KMS-11 (cell line): ENCODE results near the gene WDR27.

Experiments
- H2AFZ ChIP-seq: fragments of 200-600 bp; sonication (generic); 2 replicates; pipeline ENCODE4 v1.6.1; 2016; ENCODE audit warnings: antibody characterized with exemption, mixed run types, low read depth
- H3K27ac ChIP-seq: fragments of 200-600 bp; sonication (generic); 2 replicates; pipeline ENCODE4 v1.6.1; 2016; ENCODE audit warnings: mild to moderate bottlenecking, mixed run types
- H3K27me3 ChIP-seq: fragments of 200-600 bp; sonication (generic); 2 replicates; pipeline ENCODE4 v1.6.1; 2017; ENCODE audit warnings: mild to moderate bottlenecking, low read depth, mixed run types, moderate library complexity; ENCODE audit not compliant: insufficient read depth
- H3K36me3 ChIP-seq: fragments of 200-600 bp; sonication (generic); 2 replicates; pipeline ENCODE4 v1.6.1; 2017; ENCODE audit warnings: mild to moderate bottlenecking, mixed run types; ENCODE audit not compliant: insufficient read depth
- H3K4me1 ChIP-seq: fragments of 200-600 bp; sonication (generic); 2 replicates; pipeline ENCODE4 v1.6.1; 2016; ENCODE audit warnings: mild to moderate bottlenecking, low read depth, mixed run types; ENCODE audit not compliant: poor library complexity, severe bottlenecking
- H3K4me2 ChIP-seq: fragments of 200-600 bp; sonication (generic); 2 replicates; pipeline ENCODE4 v1.7.0; 2016; ENCODE audit warnings: mild to moderate bottlenecking, mixed run types
- H3K4me3 ChIP-seq: fragments of 200-600 bp; sonication (generic); IDR thresholded peaks from 2 replicates; pipeline ENCODE4 v1.6.1; 2017; ENCODE audit warnings: low read depth, low read length, mixed read lengths; ENCODE audit not compliant: insufficient read depth
- H3K79me2 ChIP-seq: fragments of 200-600 bp; sonication (generic); 2 replicates; pipeline ENCODE4 v1.6.1; 2016; ENCODE audit warnings: low read depth, mixed run types; ENCODE audit not compliant: insufficient read depth
- H3K9ac ChIP-seq: fragments of 200-600 bp; sonication (generic); 2 replicates; pipeline ENCODE4 v1.6.1; 2016; ENCODE audit warnings: mild to moderate bottlenecking, mixed run types
- H4K20me1 ChIP-seq: fragments of 200-600 bp; sonication (generic); 2 replicates; pipeline ENCODE4 v1.6.1; 2016; ENCODE audit warnings: mild to moderate bottlenecking, mixed run types; ENCODE audit not compliant: insufficient read depth
- TF ChIP-seq, protein P1 (sequence below): fragments of 200-600 bp; sonication (generic); conservative IDR thresholded peaks from 2 replicates; pipeline ENCODE4 v1.6.1; 2017; ENCODE audit warnings: low read depth, mild to moderate bottlenecking, antibody characterized with exemption, low read length, moderate library complexity, mixed read lengths

The WDR27 gene

GRCh38 chr6:169664227-169664626, 37.6 kb downstream of the WDR27 start:
- Histone ChIP-seq H3K79me2 (no peaks in the 10 kb centered on the region), H3K9ac (no peak overlapping the region), H3K36me3 (no peaks in the 10 kb centered on the region; the same call in 1 of the 2 replicates), H3K4me3 (no peak overlapping the region), H3K27me3 (no peaks in the 10 kb centered on the region), H3K4me2 (no peak overlapping the region), H2AFZ (no peak overlapping the region), H3K27ac (no peak overlapping the region), H3K4me1 (no peaks in the 10 kb centered on the region), H4K20me1 (no peaks in the 10 kb centered on the region)
- TF ChIP-seq, protein P1, sequence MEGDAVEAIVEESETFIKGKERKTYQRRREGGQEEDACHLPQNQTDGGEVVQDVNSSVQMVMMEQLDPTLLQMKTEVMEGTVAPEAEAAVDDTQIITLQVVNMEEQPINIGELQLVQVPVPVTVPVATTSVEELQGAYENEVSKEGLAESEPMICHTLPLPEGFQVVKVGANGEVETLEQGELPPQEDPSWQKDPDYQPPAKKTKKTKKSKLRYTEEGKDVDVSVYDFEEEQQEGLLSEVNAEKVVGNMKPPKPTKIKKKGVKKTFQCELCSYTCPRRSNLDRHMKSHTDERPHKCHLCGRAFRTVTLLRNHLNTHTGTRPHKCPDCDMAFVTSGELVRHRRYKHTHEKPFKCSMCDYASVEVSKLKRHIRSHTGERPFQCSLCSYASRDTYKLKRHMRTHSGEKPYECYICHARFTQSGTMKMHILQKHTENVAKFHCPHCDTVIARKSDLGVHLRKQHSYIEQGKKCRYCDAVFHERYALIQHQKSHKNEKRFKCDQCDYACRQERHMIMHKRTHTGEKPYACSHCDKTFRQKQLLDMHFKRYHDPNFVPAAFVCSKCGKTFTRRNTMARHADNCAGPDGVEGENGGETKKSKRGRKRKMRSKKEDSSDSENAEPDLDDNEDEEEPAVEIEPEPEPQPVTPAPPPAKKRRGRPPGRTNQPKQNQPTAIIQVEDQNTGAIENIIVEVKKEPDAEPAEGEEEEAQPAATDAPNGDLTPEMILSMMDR = no peak

GRCh38 chr6:169663468-169663867, 38.4 kb downstream of the WDR27 start:
- H3K4me2 ChIP-seq = no peak overlapping the region
- no peak overlapping the region for H3K9ac ChIP-seq
- no peaks in the 10 kb centered on the region for H3K27me3 ChIP-seq
- H2AFZ ChIP-seq = no peak overlapping the region
- no peaks in the 10 kb centered on the region for H3K79me2 ChIP-seq
- no peak overlapping the region for H3K27ac ChIP-seq
- no peaks in the 10 kb centered on the region for H4K20me1 ChIP-seq
- H3K4me3 ChIP-seq = no peak overlapping the region
- TF ChIP-seq, protein P1 = no peak
- no peaks in the 10 kb centered on the region; the same call in 1 of the 2 replicates for H3K36me3 ChIP-seq
- H3K4me1 ChIP-seq = no peaks in the 10 kb centered on the region

DNA sequence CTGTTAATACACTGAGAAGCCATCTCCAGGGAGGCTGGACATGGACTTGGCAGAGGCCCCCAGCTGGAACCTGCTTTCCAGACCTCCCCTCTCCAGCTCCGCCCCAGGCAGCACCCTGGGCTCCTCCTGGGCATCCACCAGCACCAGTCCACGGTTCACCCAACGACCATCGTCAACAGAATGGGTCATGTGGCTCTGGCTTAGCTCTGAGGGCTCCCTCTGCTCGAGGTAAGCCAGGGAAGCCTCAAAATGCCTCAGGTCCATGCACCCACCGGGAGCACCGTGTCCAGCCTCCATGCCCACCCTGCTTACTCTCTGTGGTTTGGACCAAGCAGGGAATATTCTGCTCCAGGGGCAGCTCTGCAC, 40.5 kb downstream of the WDR27 start:
- no peaks in the 10 kb centered on the region for H3K36me3 ChIP-seq
- no peaks in the 10 kb centered on the region for H3K27me3 ChIP-seq
- no peaks in the 10 kb centered on the region for H3K79me2 ChIP-seq
- TF ChIP-seq, protein P1 = no peak
- H3K4me2 ChIP-seq = no peak overlapping the region
- no peaks in the 10 kb centered on the region for H4K20me1 ChIP-seq
- H3K4me3 ChIP-seq = no peak overlapping the region
- H3K4me1 ChIP-seq = no peaks in the 10 kb centered on the region
- H3K27ac ChIP-seq = no peak overlapping the region
- no peak overlapping the region for H2AFZ ChIP-seq
- no peak overlapping the region for H3K9ac ChIP-seq

DNA sequence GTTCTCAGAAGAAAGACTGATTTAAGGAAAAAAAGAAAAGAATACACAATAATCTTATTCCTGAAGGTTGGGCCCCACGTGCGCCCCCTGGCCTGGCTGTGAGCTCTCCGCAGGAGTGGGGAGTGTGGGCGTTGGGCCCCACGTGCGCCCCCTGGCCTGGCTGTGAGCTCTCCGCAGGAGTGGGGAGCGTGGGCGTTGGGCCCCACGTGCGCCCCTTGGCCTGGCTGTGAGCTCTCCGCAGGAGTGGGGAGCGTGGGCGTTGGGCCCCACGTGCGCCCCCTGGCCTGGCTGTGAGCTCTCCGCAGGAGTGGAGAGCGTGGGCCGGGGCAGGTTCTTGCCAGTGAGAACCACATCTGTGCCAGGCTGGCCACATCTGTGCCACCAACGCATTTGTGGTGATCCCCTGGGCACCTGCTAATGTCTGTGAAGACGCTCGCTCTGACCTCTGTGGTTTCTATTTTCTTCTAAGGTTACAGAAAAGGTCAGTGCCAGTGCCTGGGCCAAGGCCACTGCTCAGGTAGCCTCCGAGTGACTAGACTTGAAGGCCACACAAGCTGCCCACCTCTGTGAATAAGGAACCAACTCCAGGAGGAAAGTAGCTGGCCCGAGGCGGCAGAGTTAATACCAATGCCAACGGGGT, 41.0 kb downstream of the WDR27 start:
- Histone ChIP-seq H4K20me1 (no peaks in the 10 kb centered on the region), H2AFZ (no peak overlapping the region), H3K4me2 (no peak overlapping the region), H3K4me3 (no peak overlapping the region), H3K27ac (no peak overlapping the region), H3K9ac (no peak overlapping the region), H3K79me2 (no peaks in the 10 kb centered on the region), H3K27me3 (no peaks in the 10 kb centered on the region), H3K36me3 (no peaks in the 10 kb centered on the region), H3K4me1 (no peaks in the 10 kb centered on the region)
- TF ChIP-seq, protein P1 = no peak
